HepG2 (cell line): ENCODE data around the gene GADD45GIP1. TPM values are rescaled to one million over a fixed set of nuclear protein-coding genes. Genes with fewer than 3 reads are reported as not detected.

Experiments used
- HHEX ChIP-seq: IDR thresholded peaks from 2 replicates; pipeline ENCODE4 v1.6.1; 2016; ENCODE audit warnings: control low read depth
- MAZ ChIP-seq, 2 experiments: sonication (generic) in 1 of 2; formaldehyde crosslinking in 1 of 2; IDR thresholded peaks; 2 replicates each; pipeline versions ENCODE4 v1.5.0 to v1.6.1; 2012 to 2020; ENCODE audit warnings: low read depth in 2 of 2, mild to moderate bottlenecking in 2 of 2, borderline replicate concordance in 1 of 2, improper control_type of control experiment in 1 of 2, low read length in 1 of 2, missing genetic modification reagents in 1 of 2, moderate library complexity in 1 of 2
- SIN3A ChIP-seq: IDR thresholded peaks from 2 replicates; pipeline ENCODE4 v1.6.1; 2011; ENCODE audit warnings: low read depth, mild to moderate bottlenecking, control low read depth, low read length, borderline replicate concordance
- SMARCC2 ChIP-seq: fragments of 450-650 bp; IDR thresholded peaks from 2 replicates; pipeline ENCODE4 v1.6.1; 2017; ENCODE audit warnings: antibody characterized with exemption, mild to moderate bottlenecking
- SP4 ChIP-seq: sonication (generic); formaldehyde crosslinking; IDR thresholded peaks from 2 replicates; pipeline ENCODE4 v1.8.1; 2023; ENCODE audit warnings: mild to moderate bottlenecking, missing genetic modification reagents
- ZFY ChIP-seq: sonication (generic); formaldehyde crosslinking; IDR thresholded peaks from 2 replicates; pipeline ENCODE4 v1.4.0; 2020; ENCODE audit warnings: missing genetic modification reagents
- ZNF556 ChIP-seq: sonication (generic); formaldehyde crosslinking; IDR thresholded peaks from 2 replicates; pipeline ENCODE4 v1.4.0; 2020; ENCODE audit warnings: mild to moderate bottlenecking, missing genetic modification reagents, borderline replicate concordance
- ZNF75D ChIP-seq: sonication (generic); formaldehyde crosslinking; IDR thresholded peaks from 2 replicates; pipeline ENCODE4 v1.8.1; 2023; ENCODE audit warnings: missing genetic modification reagents, mild to moderate bottlenecking, borderline replicate concordance
- polyA plus RNA-seq, 8 experiments: library from polyadenylated mRNA; depleted of rRNA in 3 of 8; stranded (reverse) in 7 of 8; unstranded in 1 of 8; fragments of >200 nt; fragmentation: Illumina TruSeq in 4 of 8; extraction: Trizol in 4 of 8; gene quantifications; 2 replicates each; pipeline versions ENCODE4 v1.2.1 to v1.2.3, GENCODE V29; 2011 to 2016; ENCODE audit warnings: low read depth in 4 of 8, missing spikeins in 1 of 8, mixed read lengths in 1 of 8; ENCODE audit not compliant: insufficient read depth in 1 of 8
- total RNA-seq, 5 experiments: library from RNA; depleted of rRNA; stranded (reverse); fragments of >200 nt; fragmentation: Illumina TruSeq; extraction: Trizol; gene quantifications; 2 replicates each; pipeline ENCODE4 v1.2.3, GENCODE V29; 2016; ENCODE audit warnings: low read depth in 1 of 5
- TF ChIP-seq, protein P1 (sequence below): sonication (generic); formaldehyde crosslinking; IDR thresholded peaks from 2 replicates; pipeline ENCODE4 v1.4.0; 2020; ENCODE audit warnings: missing genetic modification reagents
- TF ChIP-seq, protein P2 (sequence below): sonication (generic); formaldehyde crosslinking; IDR thresholded peaks from 2 replicates; pipeline ENCODE4 v1.8.1; 2023; ENCODE audit warnings: mild to moderate bottlenecking, missing genetic modification reagents
- TF ChIP-seq, protein P3 (sequence below), 2 experiments: sonication (generic) in 1 of 2; formaldehyde crosslinking in 1 of 2; IDR thresholded peaks; 2 replicates each; pipeline versions ENCODE4 v1.4.0 to v1.6.1; 2018 to 2020; ENCODE audit warnings: missing genetic modification reagents in 2 of 2, borderline replicate concordance in 1 of 2, low read depth in 1 of 2, mild to moderate bottlenecking in 1 of 2, missing biosample characterization in 1 of 2
- TF ChIP-seq, protein P4 (sequence below): sonication (generic); formaldehyde crosslinking; IDR thresholded peaks from 2 replicates; pipeline ENCODE4 v1.5.0; 2020; ENCODE audit warnings: mild to moderate bottlenecking, missing genetic modification reagents, borderline replicate concordance

Gene GADD45GIP1
- total and polyA plus RNA-seq, 2 of the 13 experiments (the other 11 are each of a cell fraction or from before 2014, with no cell fraction given) = 24.6 to 30.7 TPM

DNA sequence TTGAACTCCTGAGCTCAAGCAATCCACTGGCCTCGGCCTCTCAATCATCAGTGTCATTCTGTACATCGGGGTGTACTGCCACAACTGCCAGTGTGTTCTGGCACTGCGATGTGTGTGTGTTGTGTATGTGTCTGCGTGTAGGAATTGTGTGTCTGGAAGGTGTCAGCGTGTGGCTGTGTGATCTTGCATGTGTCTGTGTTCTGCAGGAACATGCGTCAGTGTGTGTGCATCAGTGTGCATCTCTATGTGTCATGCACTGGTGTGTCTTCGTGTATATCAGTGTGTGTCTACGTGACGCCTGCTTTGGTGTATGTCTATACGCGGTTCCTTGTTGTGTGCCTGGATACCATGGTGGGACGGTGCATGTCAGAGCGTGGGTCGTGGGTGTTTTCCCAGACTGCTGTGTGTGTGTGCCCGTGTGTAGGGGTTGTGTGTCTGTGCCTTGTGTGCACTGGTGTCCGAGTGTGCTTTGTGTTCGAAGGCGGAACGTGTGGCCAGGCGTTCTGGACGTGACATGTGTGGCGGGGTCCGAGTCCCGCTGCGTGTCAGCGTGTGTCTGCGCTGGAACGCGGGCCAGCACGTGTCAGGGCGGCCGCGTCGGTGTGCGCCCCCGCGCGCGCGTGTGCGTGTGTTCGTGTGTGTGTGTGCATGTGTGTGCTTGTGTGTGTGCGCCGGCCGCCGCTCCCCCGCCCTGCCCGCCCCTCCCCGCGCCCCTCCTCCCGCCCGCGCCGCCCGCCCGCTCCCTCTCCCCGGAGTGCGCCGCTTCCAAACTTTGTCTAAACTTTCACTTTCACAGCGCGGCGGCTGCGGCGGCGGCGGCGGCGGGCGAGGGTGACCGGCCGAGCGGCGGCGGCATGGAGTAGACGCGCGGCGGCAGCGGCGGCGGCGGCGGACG lies 37.9 kb upstream of the GADD45GIP1 start, which contains the start of gene NFIX (continued):
- TF ChIP-seq, protein P1, sequence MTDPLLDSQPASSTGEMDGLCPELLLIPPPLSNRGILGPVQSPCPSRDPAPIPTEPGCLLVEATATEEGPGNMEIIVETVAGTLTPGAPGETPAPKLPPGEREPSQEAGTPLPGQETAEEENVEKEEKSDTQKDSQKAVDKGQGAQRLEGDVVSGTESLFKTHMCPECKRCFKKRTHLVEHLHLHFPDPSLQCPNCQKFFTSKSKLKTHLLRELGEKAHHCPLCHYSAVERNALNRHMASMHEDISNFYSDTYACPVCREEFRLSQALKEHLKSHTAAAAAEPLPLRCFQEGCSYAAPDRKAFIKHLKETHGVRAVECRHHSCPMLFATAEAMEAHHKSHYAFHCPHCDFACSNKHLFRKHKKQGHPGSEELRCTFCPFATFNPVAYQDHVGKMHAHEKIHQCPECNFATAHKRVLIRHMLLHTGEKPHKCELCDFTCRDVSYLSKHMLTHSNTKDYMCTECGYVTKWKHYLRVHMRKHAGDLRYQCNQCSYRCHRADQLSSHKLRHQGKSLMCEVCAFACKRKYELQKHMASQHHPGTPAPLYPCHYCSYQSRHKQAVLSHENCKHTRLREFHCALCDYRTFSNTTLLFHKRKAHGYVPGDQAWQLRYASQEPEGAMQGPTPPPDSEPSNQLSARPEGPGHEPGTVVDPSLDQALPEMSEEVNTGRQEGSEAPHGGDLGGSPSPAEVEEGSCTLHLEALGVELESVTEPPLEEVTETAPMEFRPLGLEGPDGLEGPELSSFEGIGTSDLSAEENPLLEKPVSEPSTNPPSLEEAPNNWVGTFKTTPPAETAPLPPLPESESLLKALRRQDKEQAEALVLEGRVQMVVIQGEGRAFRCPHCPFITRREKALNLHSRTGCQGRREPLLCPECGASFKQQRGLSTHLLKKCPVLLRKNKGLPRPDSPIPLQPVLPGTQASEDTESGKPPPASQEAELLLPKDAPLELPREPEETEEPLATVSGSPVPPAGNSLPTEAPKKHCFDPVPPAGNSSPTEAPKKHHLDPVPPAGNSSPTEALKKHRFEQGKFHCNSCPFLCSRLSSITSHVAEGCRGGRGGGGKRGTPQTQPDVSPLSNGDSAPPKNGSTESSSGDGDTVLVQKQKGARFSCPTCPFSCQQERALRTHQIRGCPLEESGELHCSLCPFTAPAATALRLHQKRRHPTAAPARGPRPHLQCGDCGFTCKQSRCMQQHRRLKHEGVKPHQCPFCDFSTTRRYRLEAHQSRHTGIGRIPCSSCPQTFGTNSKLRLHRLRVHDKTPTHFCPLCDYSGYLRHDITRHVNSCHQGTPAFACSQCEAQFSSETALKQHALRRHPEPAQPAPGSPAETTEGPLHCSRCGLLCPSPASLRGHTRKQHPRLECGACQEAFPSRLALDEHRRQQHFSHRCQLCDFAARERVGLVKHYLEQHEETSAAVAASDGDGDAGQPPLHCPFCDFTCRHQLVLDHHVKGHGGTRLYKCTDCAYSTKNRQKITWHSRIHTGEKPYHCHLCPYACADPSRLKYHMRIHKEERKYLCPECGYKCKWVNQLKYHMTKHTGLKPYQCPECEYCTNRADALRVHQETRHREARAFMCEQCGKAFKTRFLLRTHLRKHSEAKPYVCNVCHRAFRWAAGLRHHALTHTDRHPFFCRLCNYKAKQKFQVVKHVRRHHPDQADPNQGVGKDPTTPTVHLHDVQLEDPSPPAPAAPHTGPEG (CRISPR knock-in tag) = 0 out of 2 replicates have a peak, but pooled peaks have one; percentile 63
- TF ChIP-seq SIN3A = 0 out of 2 replicates have a peak, but pooled peaks have one; percentile 25
- TF ChIP-seq ZFY (CRISPR knock-in tag) = no peak
- no peak for TF ChIP-seq MAZ (IDR thresholded peaks at IDR 0.05; ENCODE audit: borderline replicate concordance, low read depth, low read length)
- TF ChIP-seq MAZ (CRISPR knock-in tag; IDR thresholded peaks at IDR 0.05; ENCODE audit: low read depth) = peak; percentile 53; the same call in 1 of the 2 replicates
- TF ChIP-seq, protein P2, sequence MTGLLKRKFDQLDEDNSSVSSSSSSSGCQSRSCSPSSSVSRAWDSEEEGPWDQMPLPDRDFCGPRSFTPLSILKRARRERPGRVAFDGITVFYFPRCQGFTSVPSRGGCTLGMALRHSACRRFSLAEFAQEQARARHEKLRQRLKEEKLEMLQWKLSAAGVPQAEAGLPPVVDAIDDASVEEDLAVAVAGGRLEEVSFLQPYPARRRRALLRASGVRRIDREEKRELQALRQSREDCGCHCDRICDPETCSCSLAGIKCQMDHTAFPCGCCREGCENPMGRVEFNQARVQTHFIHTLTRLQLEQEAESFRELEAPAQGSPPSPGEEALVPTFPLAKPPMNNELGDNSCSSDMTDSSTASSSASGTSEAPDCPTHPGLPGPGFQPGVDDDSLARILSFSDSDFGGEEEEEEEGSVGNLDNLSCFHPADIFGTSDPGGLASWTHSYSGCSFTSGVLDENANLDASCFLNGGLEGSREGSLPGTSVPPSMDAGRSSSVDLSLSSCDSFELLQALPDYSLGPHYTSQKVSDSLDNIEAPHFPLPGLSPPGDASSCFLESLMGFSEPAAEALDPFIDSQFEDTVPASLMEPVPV = no peak
- TF ChIP-seq SMARCC2 = no peak
- TF ChIP-seq SP4 (CRISPR knock-in tag) = no peak
- TF ChIP-seq, protein P3, sequence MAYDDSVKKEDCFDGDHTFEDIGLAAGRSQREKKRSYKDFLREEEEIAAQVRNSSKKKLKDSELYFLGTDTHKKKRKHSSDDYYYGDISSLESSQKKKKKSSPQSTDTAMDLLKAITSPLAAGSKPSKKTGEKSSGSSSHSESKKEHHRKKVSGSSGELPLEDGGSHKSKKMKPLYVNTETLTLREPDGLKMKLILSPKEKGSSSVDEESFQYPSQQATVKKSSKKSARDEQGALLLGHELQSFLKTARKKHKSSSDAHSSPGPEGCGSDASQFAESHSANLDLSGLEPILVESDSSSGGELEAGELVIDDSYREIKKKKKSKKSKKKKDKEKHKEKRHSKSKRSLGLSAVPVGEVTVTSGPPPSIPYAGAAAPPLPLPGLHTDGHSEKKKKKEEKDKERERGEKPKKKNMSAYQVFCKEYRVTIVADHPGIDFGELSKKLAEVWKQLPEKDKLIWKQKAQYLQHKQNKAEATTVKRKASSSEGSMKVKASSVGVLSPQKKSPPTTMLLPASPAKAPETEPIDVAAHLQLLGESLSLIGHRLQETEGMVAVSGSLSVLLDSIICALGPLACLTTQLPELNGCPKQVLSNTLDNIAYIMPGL (CRISPR knock-in tag; IDR thresholded peaks at IDR 0.05; ENCODE audit: borderline replicate concordance in 1 of 2, low read depth in 1 of 2) = no peak
- no peak for TF ChIP-seq ZNF75D (CRISPR knock-in tag)
- no peak for TF ChIP-seq HHEX (CRISPR knock-in tag)
- TF ChIP-seq ZNF556 (CRISPR knock-in tag) = no peak
- TF ChIP-seq, protein P4, sequence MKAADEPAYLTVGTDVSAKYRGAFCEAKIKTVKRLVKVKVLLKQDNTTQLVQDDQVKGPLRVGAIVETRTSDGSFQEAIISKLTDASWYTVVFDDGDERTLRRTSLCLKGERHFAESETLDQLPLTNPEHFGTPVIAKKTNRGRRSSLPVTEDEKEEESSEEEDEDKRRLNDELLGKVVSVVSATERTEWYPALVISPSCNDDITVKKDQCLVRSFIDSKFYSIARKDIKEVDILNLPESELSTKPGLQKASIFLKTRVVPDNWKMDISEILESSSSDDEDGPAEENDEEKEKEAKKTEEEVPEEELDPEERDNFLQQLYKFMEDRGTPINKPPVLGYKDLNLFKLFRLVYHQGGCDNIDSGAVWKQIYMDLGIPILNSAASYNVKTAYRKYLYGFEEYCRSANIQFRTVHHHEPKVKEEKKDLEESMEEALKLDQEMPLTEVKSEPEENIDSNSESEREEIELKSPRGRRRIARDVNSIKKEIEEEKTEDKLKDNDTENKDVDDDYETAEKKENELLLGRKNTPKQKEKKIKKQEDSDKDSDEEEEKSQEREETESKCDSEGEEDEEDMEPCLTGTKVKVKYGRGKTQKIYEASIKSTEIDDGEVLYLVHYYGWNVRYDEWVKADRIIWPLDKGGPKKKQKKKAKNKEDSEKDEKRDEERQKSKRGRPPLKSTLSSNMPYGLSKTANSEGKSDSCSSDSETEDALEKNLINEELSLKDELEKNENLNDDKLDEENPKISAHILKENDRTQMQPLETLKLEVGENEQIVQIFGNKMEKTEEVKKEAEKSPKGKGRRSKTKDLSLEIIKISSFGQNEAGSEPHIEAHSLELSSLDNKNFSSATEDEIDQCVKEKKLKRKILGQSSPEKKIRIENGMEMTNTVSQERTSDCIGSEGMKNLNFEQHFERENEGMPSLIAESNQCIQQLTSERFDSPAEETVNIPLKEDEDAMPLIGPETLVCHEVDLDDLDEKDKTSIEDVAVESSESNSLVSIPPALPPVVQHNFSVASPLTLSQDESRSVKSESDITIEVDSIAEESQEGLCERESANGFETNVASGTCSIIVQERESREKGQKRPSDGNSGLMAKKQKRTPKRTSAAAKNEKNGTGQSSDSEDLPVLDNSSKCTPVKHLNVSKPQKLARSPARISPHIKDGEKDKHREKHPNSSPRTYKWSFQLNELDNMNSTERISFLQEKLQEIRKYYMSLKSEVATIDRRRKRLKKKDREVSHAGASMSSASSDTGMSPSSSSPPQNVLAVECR (CRISPR knock-in tag) = peak; percentile 52
